HUDEP-2 (cell line): ENCODE measurements around the gene SUV39H1.

Experiments
- DNase-seq, 76 experiments: peaks; one replicate each; lab custom pipeline; 2025; ENCODE audit not compliant: unreplicated experiment in 76 of 76; lab: John Stamatoyannopoulos, UW

SUV39H1 gene

DNA sequence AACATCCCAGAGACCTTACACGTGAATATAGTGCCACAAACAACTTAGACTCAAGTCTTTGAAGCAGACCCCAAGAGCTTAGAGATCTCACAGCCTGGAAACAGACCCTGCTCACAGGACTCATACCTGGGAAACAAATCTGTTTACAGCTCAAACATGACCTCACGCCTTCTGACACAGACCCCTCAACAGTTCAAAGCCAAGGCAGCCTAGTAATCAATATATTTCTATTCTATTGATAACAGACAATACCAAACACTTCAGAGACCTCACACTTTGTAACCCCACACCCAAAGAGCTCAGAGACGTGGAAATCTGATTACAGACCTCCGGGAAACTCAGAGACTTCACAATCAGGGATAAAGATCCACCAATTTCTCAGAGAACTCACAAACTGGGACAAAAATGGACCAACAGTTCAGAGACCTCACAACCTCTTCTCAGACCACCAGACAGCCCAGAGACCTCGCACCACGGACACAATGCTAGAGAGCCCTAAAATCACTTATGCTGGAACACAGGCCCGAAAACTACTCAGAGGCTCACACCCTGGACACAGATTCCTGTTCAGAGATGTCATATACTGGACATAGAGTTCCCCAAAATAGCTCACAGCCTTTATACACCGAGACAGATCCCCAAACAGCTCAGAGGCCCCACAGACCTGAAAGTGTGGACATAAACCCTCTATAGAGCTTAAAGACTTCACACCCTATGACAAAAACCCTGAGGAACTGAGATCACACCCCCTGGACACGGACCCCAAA is 14.8 kb downstream of the SUV39H1 start:
- no peak for DNase-seq

DNA sequence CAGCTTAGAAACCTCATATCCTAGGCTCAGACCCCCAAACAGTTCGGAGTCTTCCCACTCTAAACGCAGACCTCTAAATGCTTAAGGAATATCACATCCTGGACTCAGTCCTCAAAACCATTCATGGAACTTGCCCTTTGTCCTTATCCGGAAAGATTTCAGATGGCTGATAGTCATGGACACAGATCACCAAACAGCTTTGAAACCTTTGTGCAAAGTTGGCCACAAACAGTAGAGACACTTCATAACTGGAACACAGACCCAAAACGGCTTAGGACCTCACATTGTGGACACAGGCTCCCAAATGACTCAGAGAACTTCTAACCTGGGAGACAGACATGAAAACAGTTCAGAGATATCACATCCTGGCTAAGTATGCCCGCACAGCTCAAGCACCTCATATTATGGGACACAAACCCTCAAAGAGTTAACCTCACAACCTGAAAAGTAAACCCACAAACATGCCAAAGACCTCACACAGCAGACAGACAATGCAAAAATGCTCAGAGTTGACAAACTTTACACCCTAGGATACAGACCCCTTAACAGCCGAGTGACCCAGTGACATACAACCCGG is 15.5 kb downstream of the SUV39H1 start:
- DNase-seq, result no peak

GRCh38 chrX:48713847-48714246 is 17.3 kb downstream of the SUV39H1 start:
- no peak for DNase-seq

GRCh38 chrX:48714573-48714972 is 18.0 kb downstream of the SUV39H1 start:
- DNase-seq, result no peak

GRCh38 chrX:48715072-48715471 is 18.5 kb downstream of the SUV39H1 start:
- no peak for DNase-seq

- no peak for DNase-seq
Observed at GRCh38 chrX:48715876-48716502, 19.5 kb downstream of the SUV39H1 start.

- no peak for DNase-seq
Observed at GRCh38 chrX:48719958-48720357, 23.4 kb downstream of the SUV39H1 start.

DNA sequence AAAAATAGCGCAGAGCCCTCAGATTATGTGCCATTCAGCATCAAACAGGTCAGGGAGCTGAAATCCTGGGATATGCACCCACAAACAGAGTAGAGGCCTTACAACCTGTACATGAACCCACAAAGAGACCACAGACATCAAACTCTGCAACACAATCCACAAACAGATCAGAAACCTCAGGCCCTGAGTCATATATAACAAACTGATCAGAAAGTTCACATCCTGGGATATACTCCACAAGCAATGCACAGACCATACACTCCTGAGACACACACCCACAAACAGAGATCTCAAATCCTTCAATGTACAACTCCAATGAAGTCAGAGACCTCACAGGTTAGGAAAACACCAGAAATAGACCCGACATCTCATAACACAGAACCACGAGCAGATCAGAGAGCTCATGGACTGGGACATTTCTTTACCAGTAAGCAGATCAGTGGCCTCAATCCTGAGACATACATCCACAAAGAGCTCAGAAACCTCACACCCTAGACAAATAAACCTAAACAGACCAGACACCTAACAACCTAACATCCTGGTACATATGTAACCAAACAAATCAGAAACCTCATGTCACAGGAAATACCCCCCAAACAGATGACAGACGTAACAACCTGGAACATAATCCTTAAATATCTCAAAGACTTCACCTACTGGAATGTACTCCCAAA is 24.2 kb downstream of the SUV39H1 start:
- no peak for DNase-seq

GRCh38 chrX:48721916-48722315 is 25.4 kb downstream of the SUV39H1 start:
- DNase-seq, result no peak

DNA sequence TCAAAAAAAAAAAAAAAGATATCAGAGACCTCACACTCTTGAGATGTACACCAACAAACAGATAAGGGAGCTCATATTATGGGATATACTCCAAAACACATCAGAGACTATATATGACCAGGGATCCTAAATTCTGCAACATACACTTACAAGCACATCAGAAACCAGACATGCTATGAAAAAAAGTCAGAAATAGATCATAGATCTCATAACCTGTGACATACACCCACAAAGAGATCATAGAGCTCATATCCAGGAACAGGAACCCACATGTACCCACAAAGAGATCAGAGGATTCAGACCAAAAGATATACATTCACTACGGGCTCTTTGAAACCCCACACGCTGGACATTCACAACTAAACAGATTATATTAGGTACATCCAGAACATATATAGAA is 30.1 kb downstream of the SUV39H1 start:
- DNase-seq, result no peak

DNA sequence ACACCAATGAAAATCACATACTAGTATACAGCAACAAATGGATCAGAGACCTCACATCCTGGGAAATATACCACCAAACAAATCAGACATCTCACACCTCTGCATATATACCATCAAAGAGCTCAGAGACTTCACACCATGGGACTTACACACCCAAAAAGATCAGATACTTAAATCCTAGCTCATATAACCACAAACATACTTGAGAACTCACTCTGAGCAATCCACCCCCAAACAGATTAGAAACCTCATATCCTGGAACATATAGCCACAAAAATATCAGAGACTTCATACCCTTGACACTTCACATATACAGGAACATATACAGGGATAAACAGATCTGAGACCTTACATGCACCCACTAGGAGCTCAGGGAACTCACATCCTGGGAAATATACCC is 32.1 kb downstream of the SUV39H1 start:
- no peak for DNase-seq

DNA sequence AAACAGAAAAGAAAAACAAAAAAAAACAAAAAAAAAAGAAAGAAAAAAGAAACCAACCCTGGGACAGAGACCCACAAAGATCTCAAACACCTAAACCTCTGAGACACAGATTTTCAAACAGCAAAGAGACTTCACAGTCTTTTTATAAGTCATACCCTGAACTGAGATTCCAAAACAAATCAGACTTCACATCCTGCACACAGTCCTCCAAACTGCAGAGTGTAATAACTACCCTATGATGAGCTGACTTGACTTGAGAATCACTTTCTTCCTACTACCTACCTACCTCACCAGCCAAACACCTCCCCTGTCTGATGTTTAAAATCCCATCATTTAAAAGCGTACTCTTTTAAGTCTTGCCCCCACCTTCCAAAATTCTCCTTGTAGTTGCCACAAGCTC is 39.8 kb downstream of the SUV39H1 start:
- no peak for DNase-seq

DNA sequence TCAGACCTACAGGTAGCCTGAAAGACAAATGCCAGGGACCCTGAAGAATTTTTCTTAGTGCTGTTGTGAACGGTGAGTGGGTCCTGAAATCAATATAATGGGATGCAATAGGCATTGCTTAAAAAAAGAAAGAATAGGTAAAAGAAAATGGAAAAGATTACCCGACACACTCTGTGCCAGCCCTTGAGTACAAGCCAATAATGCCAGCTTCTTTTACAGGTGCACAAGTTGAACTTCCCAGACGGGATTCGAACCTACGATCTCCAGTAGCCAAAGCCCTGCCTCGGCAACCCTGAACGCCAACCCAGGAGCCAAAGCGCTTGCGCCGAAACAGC is 40.3 kb downstream of the SUV39H1 start:
- DNase-seq, result no peak

DNA sequence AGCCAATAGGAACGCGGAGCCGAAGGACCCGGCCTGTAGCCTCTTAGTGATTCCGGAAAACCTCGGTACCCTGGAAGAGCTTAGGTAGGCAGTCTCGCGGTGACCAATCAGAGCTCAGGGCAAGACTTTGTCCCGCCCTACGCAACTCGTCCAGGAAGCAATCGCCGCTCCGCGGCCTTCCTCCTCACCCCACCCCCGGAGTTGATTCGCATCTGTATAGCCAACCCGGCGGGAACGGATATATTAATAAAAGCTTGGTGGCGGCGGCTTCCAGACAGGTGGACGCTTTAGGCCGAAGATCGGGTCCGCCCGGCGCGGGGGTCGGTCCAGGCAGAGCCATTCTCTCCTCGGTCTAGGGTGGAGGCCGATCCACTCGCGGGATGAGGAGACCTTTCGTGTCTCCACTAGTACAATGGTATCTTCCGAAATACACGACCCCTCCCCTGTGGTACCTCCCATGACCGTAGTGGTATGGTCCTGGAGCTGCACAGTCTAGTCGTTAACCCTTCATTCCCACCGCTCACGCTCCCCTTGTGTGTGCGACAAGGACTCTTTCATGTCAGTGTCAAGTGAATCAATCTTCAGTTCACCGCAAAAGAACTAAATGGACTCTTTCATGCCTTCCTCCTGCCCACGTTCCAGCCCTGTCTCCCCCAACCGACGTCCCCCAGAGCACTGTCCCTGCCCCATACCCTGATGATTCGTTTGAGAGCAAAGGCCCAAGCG is 40.8 kb downstream of the SUV39H1 start:
- DNase-seq, result peak in 75 of 76 experiments; percentile 22 to 93 (median 83)

DNA sequence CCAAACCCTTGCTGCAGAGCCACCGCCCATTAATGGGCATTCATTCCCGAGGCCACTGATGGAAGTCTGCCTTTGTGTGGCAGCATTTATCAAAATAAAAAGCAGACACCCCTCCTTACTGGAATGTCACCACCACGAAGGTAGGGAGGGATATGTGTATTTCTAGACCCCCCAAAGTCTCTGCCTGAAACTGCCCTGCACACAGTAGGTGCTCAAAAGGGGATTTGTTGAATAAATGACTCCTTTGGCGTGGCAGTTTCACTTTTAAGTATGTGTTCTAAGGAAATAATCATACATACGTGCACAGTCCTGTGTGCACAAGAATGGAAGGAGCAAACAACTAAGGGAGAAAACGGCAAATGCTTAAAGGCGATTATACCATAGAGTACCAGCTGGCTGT is 41.4 kb downstream of the SUV39H1 start:
- DNase-seq, result peak in 2 of 76 experiments; percentile 2 to 25

DNA sequence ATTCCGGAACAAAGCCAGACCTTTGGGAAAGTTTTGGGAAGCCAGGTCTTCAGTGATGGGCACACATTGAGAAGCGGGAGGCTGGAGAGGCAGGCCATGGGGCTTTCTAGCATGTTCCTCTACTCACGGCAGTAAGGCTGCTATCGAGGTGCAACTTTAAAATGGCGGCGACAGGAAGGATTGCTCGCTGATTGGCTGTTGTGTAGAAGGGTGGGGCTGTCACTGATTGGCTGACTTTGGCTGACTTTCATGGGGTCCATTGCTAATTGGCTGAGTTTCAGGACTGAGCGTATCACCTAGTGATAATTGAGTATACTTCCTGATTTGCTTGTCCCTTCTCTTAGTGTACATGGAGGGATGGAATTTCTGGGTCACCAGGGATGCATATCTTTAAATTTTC is 45.3 kb downstream of the SUV39H1 start:
- no peak for DNase-seq

GRCh38 chrX:48745222-48745621 is 48.7 kb downstream of the SUV39H1 start:
- no peak for DNase-seq

GRCh38 chrX:48747415-48748016 is 51.0 kb downstream of the SUV39H1 start:
- DNase-seq, result no peak

GRCh38 chrX:48749182-48749581 is 52.6 kb downstream of the SUV39H1 start:
- DNase-seq, result no peak

GRCh38 chrX:48751343-48751742 is 54.8 kb downstream of the SUV39H1 start:
- DNase-seq, result no peak

GRCh38 chrX:48752498-48752897 is 56.0 kb downstream of the SUV39H1 start:
- DNase-seq, result no peak
